Neural cell (in vitro differentiated cells): ENCODE measurements around the gene SLC43A3. TPM values are rescaled to one million over a fixed set of nuclear protein-coding genes. Genes with fewer than 3 reads are reported as not detected.

ENCODE experiments used
- H2AFZ ChIP-seq: fragments of 200-600, 300-800 bp; sonication (generic), shearing (Covaris generic); 2 replicates; pipeline ENCODE4 v1.6.0; 2014; ENCODE audit warnings: low read depth, mild to moderate bottlenecking, antibody characterized with exemption, low read length, moderate library complexity
- H3F3A ChIP-seq: fragments of 200-600 bp; shearing (Covaris generic); 2 replicates; pipeline ENCODE4 v1.6.1; 2016; ENCODE audit warnings: mild to moderate bottlenecking, moderate library complexity, mixed read lengths, antibody characterized with exemption, low read length; ENCODE audit not compliant: insufficient read depth, poor library complexity, severe bottlenecking
- H3K27ac ChIP-seq: fragments of 200-600, 300-800 bp; sonication (generic), shearing (Covaris generic); 2 replicates; pipeline ENCODE4 v1.5.1; 2014; ENCODE audit warnings: mild to moderate bottlenecking, low read length, moderate library complexity
- H3K27me3 ChIP-seq: fragments of 300-800, 200-600 bp; sonication (generic), shearing (Covaris generic); 2 replicates; pipeline ENCODE4 v1.6.0; 2014; ENCODE audit warnings: mild to moderate bottlenecking, low read depth, low read length, moderate library complexity; ENCODE audit not compliant: insufficient read depth
- H3K36me3 ChIP-seq: fragments of 300-800, 200-600 bp; sonication (generic), shearing (Covaris generic); 2 replicates; pipeline ENCODE4 v1.5.1; 2014; ENCODE audit warnings: mild to moderate bottlenecking, antibody characterized with exemption, low read length, moderate library complexity; ENCODE audit not compliant: insufficient read depth
- H3K4me2 ChIP-seq: fragments of 300-800, 200-600 bp; sonication (generic), shearing (Covaris generic); 2 replicates; pipeline ENCODE4 v1.6.0; 2014; ENCODE audit warnings: mild to moderate bottlenecking, low read length
- H3K4me3 ChIP-seq: fragments of 300-800, 200-600 bp; sonication (generic), shearing (Covaris generic); 2 replicates; pipeline ENCODE4 v1.5.1; 2014; ENCODE audit warnings: mild to moderate bottlenecking, low read length, moderate library complexity
- H3K79me2 ChIP-seq: fragments of 200-600 bp; shearing (Covaris generic); replicated peaks from 2 replicates; pipeline ENCODE4 v1.6.0; 2014; ENCODE audit warnings: mild to moderate bottlenecking, low read length, moderate library complexity; ENCODE audit not compliant: insufficient read depth
- H3K9ac ChIP-seq: fragments of 300-800, 200-600 bp; sonication (generic), shearing (Covaris generic); 2 replicates; pipeline ENCODE4 v1.6.1; 2016; ENCODE audit warnings: mild to moderate bottlenecking, low read length, mixed read lengths
- H3K9me2 ChIP-seq: fragments of 200-600 bp; shearing (Covaris generic); 2 replicates; pipeline ENCODE4 v1.6.1; 2016; ENCODE audit warnings: mild to moderate bottlenecking, low read length, mixed read lengths; ENCODE audit not compliant: insufficient read depth
- H3K9me3 ChIP-seq: fragments of 200-600, 300-800 bp; sonication (generic), shearing (Covaris generic); 2 replicates; pipeline ENCODE4 v1.6.1; 2016; ENCODE audit warnings: mild to moderate bottlenecking, mixed run types, low read length, moderate library complexity, mixed read lengths
- H4K20me1 ChIP-seq: fragments of 200-600 bp; shearing (Covaris generic); 2 replicates; pipeline ENCODE4 v1.6.1; 2016; ENCODE audit warnings: mild to moderate bottlenecking, mixed run types; ENCODE audit not compliant: insufficient read depth
- EP300 ChIP-seq: fragments of 450-650 bp; conservative IDR thresholded peaks from 2 replicates; pipeline ENCODE4 v1.6.1; 2014; ENCODE audit warnings: antibody characterized with exemption, mild to moderate bottlenecking, moderate library complexity; ENCODE audit not compliant: poor library complexity, severe bottlenecking
- EZH2 ChIP-seq: fragments of 200-600, 300-800 bp; shearing (Covaris generic), sonication (generic); IDR thresholded peaks from 2 replicates; pipeline ENCODE4 v1.6.1; 2014; ENCODE audit warnings: antibody characterized with exemption, low read length, borderline replicate concordance, mild to moderate bottlenecking; ENCODE audit not compliant: insufficient read depth, poor library complexity, severe bottlenecking
- MXI1 ChIP-seq: fragments of 450-650 bp; conservative IDR thresholded peaks from 2 replicates; pipeline ENCODE4 v1.6.1; 2014; ENCODE audit warnings: antibody characterized with exemption, mild to moderate bottlenecking; ENCODE audit not compliant: poor library complexity, severe bottlenecking
- POLR2AphosphoS5 ChIP-seq: IDR thresholded peaks from 2 replicates; pipeline ENCODE4 v1.6.1; 2012
- RAD21 ChIP-seq: fragments of 450-650 bp; conservative IDR thresholded peaks from 2 replicates; pipeline ENCODE4 v1.6.1; 2014; ENCODE audit warnings: antibody characterized with exemption, mild to moderate bottlenecking, moderate library complexity
- SMC3 ChIP-seq: fragments of 450-650 bp; conservative IDR thresholded peaks from 2 replicates; pipeline ENCODE4 v1.6.1; 2014; ENCODE audit warnings: antibody characterized with exemption, mild to moderate bottlenecking, moderate library complexity; ENCODE audit not compliant: poor library complexity
- TAF1 ChIP-seq: IDR thresholded peaks from 2 replicates; pipeline ENCODE4 v1.6.1; 2012; ENCODE audit warnings: low read depth
- polyA plus RNA-seq: library from polyadenylated mRNA; depleted of rRNA; stranded (reverse); fragments of >200 nt; gene quantifications from 2 replicates; pipeline ENCODE4 v1.2.3, GENCODE V29; 2014
- TF ChIP-seq, protein P1 (sequence below): IDR thresholded peaks from 2 replicates; pipeline ENCODE4 v1.6.1; 2012; ENCODE audit warnings: borderline replicate concordance
- TF ChIP-seq, protein P2 (sequence below): fragments of 450-650 bp; IDR thresholded peaks from 2 replicates; pipeline ENCODE4 v1.5.1; 2014; ENCODE audit warnings: antibody characterized with exemption, mild to moderate bottlenecking, moderate library complexity; ENCODE audit not compliant: poor library complexity, severe bottlenecking

Gene SLC43A3
- polyA plus RNA-seq, 1 donor from 2014 or later, result 0.33 TPM

DNA sequence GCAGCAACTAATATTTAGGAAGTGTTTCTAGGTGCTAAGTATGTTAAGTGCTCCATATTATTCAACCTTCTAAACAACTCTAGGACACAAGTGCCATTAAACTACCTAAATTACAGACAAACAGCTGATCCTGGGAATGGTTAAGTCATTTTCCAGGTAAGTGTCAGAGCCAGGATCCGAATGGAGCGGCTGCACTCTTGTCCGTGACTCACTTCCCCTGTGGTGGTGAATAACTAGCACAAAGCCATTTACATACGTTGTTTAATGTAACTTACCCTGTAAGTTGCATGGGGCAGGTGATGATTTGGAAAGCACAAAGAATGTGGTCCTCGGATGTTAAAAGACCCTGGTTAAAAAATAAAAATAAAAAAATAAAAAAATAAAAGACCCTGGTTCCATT is 27.7 kb downstream of the SLC43A3 start:
- H3F3A ChIP-seq, result no peaks in the 10 kb centered on the region
- H3K4me3 ChIP-seq, result no peak overlapping the region

DNA sequence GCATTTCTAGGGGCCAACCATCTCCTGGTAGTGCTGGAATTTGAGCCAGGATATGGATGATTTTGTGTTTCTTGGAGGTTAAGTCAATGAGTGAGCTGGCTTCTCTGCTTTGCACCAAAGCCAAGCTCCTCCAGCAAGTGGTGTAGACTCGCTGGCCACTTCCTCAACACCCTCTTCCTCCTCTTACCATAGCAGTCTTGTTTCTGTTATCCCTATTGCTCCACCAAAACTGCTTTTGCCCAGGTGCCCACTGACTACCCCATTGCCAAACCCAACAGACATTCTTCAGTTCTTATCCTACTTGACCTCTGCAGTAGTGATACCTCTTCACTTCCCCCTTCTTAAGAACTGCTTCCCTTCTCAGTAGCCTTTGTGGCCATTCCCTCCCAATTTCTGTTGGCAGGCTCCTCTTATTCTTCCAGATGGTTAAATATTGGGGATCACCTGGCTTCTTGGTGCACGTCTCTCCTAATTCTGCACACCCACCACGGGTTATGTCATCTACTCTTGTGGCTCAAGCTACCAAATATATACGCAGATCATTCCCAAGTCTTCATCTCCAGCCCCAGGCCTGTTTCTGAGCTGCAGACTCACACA is 29.4 kb downstream of the SLC43A3 start:
- TF ChIP-seq, protein P1, sequence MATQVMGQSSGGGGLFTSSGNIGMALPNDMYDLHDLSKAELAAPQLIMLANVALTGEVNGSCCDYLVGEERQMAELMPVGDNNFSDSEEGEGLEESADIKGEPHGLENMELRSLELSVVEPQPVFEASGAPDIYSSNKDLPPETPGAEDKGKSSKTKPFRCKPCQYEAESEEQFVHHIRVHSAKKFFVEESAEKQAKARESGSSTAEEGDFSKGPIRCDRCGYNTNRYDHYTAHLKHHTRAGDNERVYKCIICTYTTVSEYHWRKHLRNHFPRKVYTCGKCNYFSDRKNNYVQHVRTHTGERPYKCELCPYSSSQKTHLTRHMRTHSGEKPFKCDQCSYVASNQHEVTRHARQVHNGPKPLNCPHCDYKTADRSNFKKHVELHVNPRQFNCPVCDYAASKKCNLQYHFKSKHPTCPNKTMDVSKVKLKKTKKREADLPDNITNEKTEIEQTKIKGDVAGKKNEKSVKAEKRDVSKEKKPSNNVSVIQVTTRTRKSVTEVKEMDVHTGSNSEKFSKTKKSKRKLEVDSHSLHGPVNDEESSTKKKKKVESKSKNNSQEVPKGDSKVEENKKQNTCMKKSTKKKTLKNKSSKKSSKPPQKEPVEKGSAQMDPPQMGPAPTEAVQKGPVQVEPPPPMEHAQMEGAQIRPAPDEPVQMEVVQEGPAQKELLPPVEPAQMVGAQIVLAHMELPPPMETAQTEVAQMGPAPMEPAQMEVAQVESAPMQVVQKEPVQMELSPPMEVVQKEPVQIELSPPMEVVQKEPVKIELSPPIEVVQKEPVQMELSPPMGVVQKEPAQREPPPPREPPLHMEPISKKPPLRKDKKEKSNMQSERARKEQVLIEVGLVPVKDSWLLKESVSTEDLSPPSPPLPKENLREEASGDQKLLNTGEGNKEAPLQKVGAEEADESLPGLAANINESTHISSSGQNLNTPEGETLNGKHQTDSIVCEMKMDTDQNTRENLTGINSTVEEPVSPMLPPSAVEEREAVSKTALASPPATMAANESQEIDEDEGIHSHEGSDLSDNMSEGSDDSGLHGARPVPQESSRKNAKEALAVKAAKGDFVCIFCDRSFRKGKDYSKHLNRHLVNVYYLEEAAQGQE, result no peak
- TF ChIP-seq RAD21, result no peak
- TF ChIP-seq POLR2AphosphoS5, result no peak
- TF ChIP-seq TAF1, result no peak
- TF ChIP-seq EZH2, result no peak
- no peak for TF ChIP-seq EP300
- TF ChIP-seq MXI1, result no peak
- no peak for TF ChIP-seq SMC3
- TF ChIP-seq, protein P2, sequence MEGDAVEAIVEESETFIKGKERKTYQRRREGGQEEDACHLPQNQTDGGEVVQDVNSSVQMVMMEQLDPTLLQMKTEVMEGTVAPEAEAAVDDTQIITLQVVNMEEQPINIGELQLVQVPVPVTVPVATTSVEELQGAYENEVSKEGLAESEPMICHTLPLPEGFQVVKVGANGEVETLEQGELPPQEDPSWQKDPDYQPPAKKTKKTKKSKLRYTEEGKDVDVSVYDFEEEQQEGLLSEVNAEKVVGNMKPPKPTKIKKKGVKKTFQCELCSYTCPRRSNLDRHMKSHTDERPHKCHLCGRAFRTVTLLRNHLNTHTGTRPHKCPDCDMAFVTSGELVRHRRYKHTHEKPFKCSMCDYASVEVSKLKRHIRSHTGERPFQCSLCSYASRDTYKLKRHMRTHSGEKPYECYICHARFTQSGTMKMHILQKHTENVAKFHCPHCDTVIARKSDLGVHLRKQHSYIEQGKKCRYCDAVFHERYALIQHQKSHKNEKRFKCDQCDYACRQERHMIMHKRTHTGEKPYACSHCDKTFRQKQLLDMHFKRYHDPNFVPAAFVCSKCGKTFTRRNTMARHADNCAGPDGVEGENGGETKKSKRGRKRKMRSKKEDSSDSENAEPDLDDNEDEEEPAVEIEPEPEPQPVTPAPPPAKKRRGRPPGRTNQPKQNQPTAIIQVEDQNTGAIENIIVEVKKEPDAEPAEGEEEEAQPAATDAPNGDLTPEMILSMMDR, result no peak
- Histone ChIP-seq H4K20me1 (no peaks in the 10 kb centered on the region), H3K79me2 (no peaks in the 10 kb centered on the region), H3F3A (no peaks in the 10 kb centered on the region), H3K36me3 (no peaks in the 10 kb centered on the region), H3K9ac (no peak overlapping the region), H3K27ac (no peak overlapping the region), H3K4me3 (no peak overlapping the region), H3K4me2 (no peak overlapping the region), H3K27me3 (no peaks in the 10 kb centered on the region), H3K9me3 (no peaks in the 10 kb centered on the region), H3K9me2 (no peaks in the 10 kb centered on the region), H2AFZ (no peak overlapping the region)

More for the DNA sequence above, 27.7 kb downstream of the SLC43A3 start:
- no peaks in the 10 kb centered on the region for H3K79me2 ChIP-seq
- no peaks in the 10 kb centered on the region for H3K9me3 ChIP-seq
- H3K4me2 ChIP-seq, result no peak overlapping the region
- H3K36me3 ChIP-seq, result no peaks in the 10 kb centered on the region
- H3K9ac ChIP-seq, result no peak overlapping the region
- H3K9me2 ChIP-seq, result no peaks in the 10 kb centered on the region
- no peak for TF ChIP-seq EP300
- H3K27ac ChIP-seq, result no peak overlapping the region
- H2AFZ ChIP-seq, result no peak overlapping the region
- no peaks in the 10 kb centered on the region for H4K20me1 ChIP-seq
- no peaks in the 10 kb centered on the region for H3K27me3 ChIP-seq

DNA sequence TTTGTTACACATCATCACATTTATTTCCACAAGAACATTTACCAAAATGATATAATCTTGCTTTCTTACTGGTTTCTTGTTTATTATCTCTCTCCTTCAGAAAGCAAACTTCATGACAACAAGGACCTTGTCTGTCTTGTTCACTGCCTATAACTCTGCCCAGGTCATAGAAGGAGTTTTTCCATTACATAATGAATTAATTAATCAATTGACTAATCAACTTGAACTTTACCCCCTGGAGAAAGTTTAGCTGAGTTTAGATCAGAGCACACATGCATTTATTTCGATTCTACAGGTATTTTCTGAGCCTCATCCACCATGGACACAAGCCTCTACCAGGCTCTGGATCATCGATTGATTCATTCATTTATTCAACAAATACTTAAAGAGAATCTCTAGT is 30.2 kb downstream of the SLC43A3 start:
- H3K9me2 ChIP-seq, result no peaks in the 10 kb centered on the region
- no peak overlapping the region for H3K4me2 ChIP-seq
- no peaks in the 10 kb centered on the region for H4K20me1 ChIP-seq
- no peak overlapping the region for H2AFZ ChIP-seq
- H3F3A ChIP-seq, result no peaks in the 10 kb centered on the region
- no peaks in the 10 kb centered on the region for H3K79me2 ChIP-seq
- no peaks in the 10 kb centered on the region for H3K27me3 ChIP-seq
- no peaks in the 10 kb centered on the region for H3K9me3 ChIP-seq
- no peaks in the 10 kb centered on the region for H3K36me3 ChIP-seq
- TF ChIP-seq RAD21, result no peak
- no peak for TF ChIP-seq SMC3
- TF ChIP-seq TAF1, result no peak
- TF ChIP-seq, protein P2, result no peak
- no peak for TF ChIP-seq MXI1
- TF ChIP-seq EZH2, result no peak
- TF ChIP-seq POLR2AphosphoS5, result no peak
- no peak for TF ChIP-seq EP300
- TF ChIP-seq, protein P1, result no peak
- H3K4me3 ChIP-seq, result no peak overlapping the region
- H3K27ac ChIP-seq, result no peak overlapping the region
- H3K9ac ChIP-seq, result no peak overlapping the region
